ENCODE measurements around the gene PKD2. TPM values are rescaled to one million over a fixed set of nuclear protein-coding genes. Genes with fewer than 3 reads are reported as not detected.

Gene PKD2
- total RNA-seq, 1 donor from 2014 or later, result 33.1 TPM

- Histone ChIP-seq H3K9me3 (no peaks in the 10 kb centered on the region), H3K36me3 (no peaks in the 10 kb centered on the region), H3K27ac (no peak overlapping the region), H3K27me3 (no peaks in the 10 kb centered on the region), H3K4me1 (no peaks in the 10 kb centered on the region), H3K4me3 (no peak overlapping the region)
- TF ChIP-seq CTCF (IDR thresholded peaks at IDR 0.05), result no peak
- no peak for TF ChIP-seq POLR2A (IDR thresholded peaks at IDR 0.05)
- no peak for TF ChIP-seq POLR2AphosphoS5 (IDR thresholded peaks at IDR 0.05; ENCODE audit: insufficient read depth in 1 of 2, low read depth in 1 of 2)
- no peak for DNase-seq (ENCODE audit: extremely low spot score in 2 of 2)
- intact Hi-C loops (cut with DNase I), result no loop called here
Measured at GRCh38 chr4:88097301-88097700, 89.9 kb downstream of the PKD2 start.

GRCh38 chr4:88097781-88098180 is 90.3 kb downstream of the PKD2 start:
- H3K4me1 ChIP-seq, result no peaks in the 10 kb centered on the region
- H3K27me3 ChIP-seq, result no peaks in the 10 kb centered on the region
- H3K4me3 ChIP-seq, result no peak overlapping the region
- DNase-seq (ENCODE audit: extremely low spot score in 2 of 2), result no peak
- no peak for TF ChIP-seq CTCF (IDR thresholded peaks at IDR 0.05)
- TF ChIP-seq POLR2AphosphoS5 (IDR thresholded peaks at IDR 0.05; ENCODE audit: insufficient read depth in 1 of 2, low read depth in 1 of 2), result no peak
- no peak for TF ChIP-seq POLR2A (IDR thresholded peaks at IDR 0.05)
- no peaks in the 10 kb centered on the region for H3K9me3 ChIP-seq
- intact Hi-C loops (cut with DNase I), result no loop called here
- no peak overlapping the region for H3K27ac ChIP-seq
- H3K36me3 ChIP-seq, result no peaks in the 10 kb centered on the region

GRCh38 chr4:88098993-88099752 is 91.7 kb downstream of the PKD2 start:
- Histone ChIP-seq H3K27me3 (no peaks in the 10 kb centered on the region), H3K36me3 (no peaks in the 10 kb centered on the region), H3K9me3 (no peaks in the 10 kb centered on the region), H3K4me1 (no peaks in the 10 kb centered on the region), H3K27ac (no peak overlapping the region), H3K4me3 (no peak overlapping the region)
- TF ChIP-seq POLR2AphosphoS5 (IDR thresholded peaks at IDR 0.05; ENCODE audit: insufficient read depth in 1 of 2, low read depth in 1 of 2) (no peak), CTCF (IDR thresholded peaks at IDR 0.05) (no peak), POLR2A (IDR thresholded peaks at IDR 0.05) (no peak)
- intact Hi-C loops (cut with DNase I), result no loop called here
- no peak for DNase-seq (ENCODE audit: extremely low spot score in 2 of 2)

- Histone ChIP-seq H3K27me3 (no peaks in the 10 kb centered on the region), H3K4me3 (no peak overlapping the region), H3K4me1 (no peaks in the 10 kb centered on the region), H3K9me3 (no peaks in the 10 kb centered on the region), H3K27ac (no peak overlapping the region), H3K36me3 (no peaks in the 10 kb centered on the region)
- TF ChIP-seq CTCF (IDR thresholded peaks at IDR 0.05), result no peak
- no peak for TF ChIP-seq POLR2A (IDR thresholded peaks at IDR 0.05)
- TF ChIP-seq POLR2AphosphoS5 (IDR thresholded peaks at IDR 0.05; ENCODE audit: insufficient read depth in 1 of 2, low read depth in 1 of 2), result no peak
- no peak for DNase-seq (ENCODE audit: extremely low spot score in 2 of 2)
- intact Hi-C loops (cut with DNase I), result no loop called here
Measured at GRCh38 chr4:88101165-88101564, 93.7 kb downstream of the PKD2 start.

GRCh38 chr4:88102026-88102425 is 94.6 kb downstream of the PKD2 start:
- H3K27me3 ChIP-seq, result no peaks in the 10 kb centered on the region
- no peak for TF ChIP-seq CTCF (IDR thresholded peaks at IDR 0.05)
- no peak for TF ChIP-seq POLR2AphosphoS5 (IDR thresholded peaks at IDR 0.05; ENCODE audit: insufficient read depth in 1 of 2, low read depth in 1 of 2)
- no peak for TF ChIP-seq POLR2A (IDR thresholded peaks at IDR 0.05)
- no peak for DNase-seq (ENCODE audit: extremely low spot score in 2 of 2)
- intact Hi-C loops (cut with DNase I), result no loop called here
- no peaks in the 10 kb centered on the region for H3K36me3 ChIP-seq
- H3K9me3 ChIP-seq, result no peaks in the 10 kb centered on the region
- no peak overlapping the region for H3K27ac ChIP-seq
- H3K4me3 ChIP-seq, result no peak overlapping the region
- no peaks in the 10 kb centered on the region for H3K4me1 ChIP-seq

Data from vagina (tissue), 2 donors.